GM12878 (cell line): Measurements from ENCODE around the gene PSMB9.

Experiments used
- ATF3 ChIP-seq: IDR thresholded peaks from 2 replicates; pipeline ENCODE4 v1.6.1; 2011; ENCODE audit warnings: low read depth, mild to moderate bottlenecking, low read length, moderate library complexity, borderline replicate concordance; ENCODE audit errors: extremely low read depth
- CTCF ChIP-seq, 3 experiments: IDR thresholded peaks in 2 of 3; conservative IDR thresholded peaks in 1 of 3; 2 replicates each; pipeline ENCODE4 v1.5.1; 2011; ENCODE audit warnings: low read depth in 3 of 3, low read length in 3 of 3, mild to moderate bottlenecking in 3 of 3, control low read depth in 2 of 3, moderate library complexity in 2 of 3, inconsistent platforms in 1 of 3, mixed read lengths in 1 of 3; ENCODE audit not compliant: control insufficient read depth in 2 of 3, insufficient read depth in 1 of 3; ENCODE audit errors: extremely low read depth in 1 of 3
- EGR1 ChIP-seq, 2 experiments: IDR thresholded peaks; 1 replicate in 1 of 2; 2 replicates in 1 of 2; pipeline ENCODE4 v1.6.1; 2011 to 2012; ENCODE audit warnings: low read depth in 2 of 2, low read length in 2 of 2, borderline replicate concordance in 1 of 2, mild to moderate bottlenecking in 1 of 2, moderate library complexity in 1 of 2
- PBX3 ChIP-seq: IDR thresholded peaks from 2 replicates; pipeline ENCODE4 v1.6.1; 2011; ENCODE audit warnings: mild to moderate bottlenecking, low read depth, low read length, moderate library complexity; ENCODE audit not compliant: insufficient replicate concordance
- POLR2A ChIP-seq: IDR thresholded peaks from 2 replicates; pipeline ENCODE4 v1.6.1; 2011; ENCODE audit warnings: low read depth, mild to moderate bottlenecking, low read length
- RAD21 ChIP-seq: IDR thresholded peaks from 2 replicates; pipeline ENCODE4 v1.6.1; 2011; ENCODE audit warnings: mild to moderate bottlenecking, low read depth, low read length, moderate library complexity; ENCODE audit not compliant: insufficient read depth

GRCh38 chr6:32830017-32830416 is 24.0 kb upstream of the PSMB9 start:
- TF ChIP-seq ATF3: no peak
- no peak for TF ChIP-seq PBX3
- TF ChIP-seq EGR1 (IDR thresholded peaks at IDR 0.05; ENCODE audit: borderline replicate concordance in 1 of 2, low read depth in 2 of 2, low read length in 2 of 2): no peak
- TF ChIP-seq RAD21: no peak
- no peak for TF ChIP-seq POLR2A
- no peak for TF ChIP-seq CTCF (IDR thresholded peaks at IDR 0.05 in 2 of 3, conservative IDR thresholded peaks at IDR 0.05 in 1 of 3; ENCODE audit: control insufficient read depth in 2 of 3, extremely low read depth in 1 of 3, insufficient read depth in 1 of 3, low read depth in 3 of 3, low read length in 3 of 3)
